ENCODE measurements around the gene MAP3K14.
A peak's percentile ranks its signal among the peaks of the same experiment; 100 is the strongest.
"Not testable (repeated sequence)": the region's sequence is repeated elsewhere in the genome, so short reads cannot be mapped to it uniquely, and the experiment has no call there.

MAP3K14 gene

DNA sequence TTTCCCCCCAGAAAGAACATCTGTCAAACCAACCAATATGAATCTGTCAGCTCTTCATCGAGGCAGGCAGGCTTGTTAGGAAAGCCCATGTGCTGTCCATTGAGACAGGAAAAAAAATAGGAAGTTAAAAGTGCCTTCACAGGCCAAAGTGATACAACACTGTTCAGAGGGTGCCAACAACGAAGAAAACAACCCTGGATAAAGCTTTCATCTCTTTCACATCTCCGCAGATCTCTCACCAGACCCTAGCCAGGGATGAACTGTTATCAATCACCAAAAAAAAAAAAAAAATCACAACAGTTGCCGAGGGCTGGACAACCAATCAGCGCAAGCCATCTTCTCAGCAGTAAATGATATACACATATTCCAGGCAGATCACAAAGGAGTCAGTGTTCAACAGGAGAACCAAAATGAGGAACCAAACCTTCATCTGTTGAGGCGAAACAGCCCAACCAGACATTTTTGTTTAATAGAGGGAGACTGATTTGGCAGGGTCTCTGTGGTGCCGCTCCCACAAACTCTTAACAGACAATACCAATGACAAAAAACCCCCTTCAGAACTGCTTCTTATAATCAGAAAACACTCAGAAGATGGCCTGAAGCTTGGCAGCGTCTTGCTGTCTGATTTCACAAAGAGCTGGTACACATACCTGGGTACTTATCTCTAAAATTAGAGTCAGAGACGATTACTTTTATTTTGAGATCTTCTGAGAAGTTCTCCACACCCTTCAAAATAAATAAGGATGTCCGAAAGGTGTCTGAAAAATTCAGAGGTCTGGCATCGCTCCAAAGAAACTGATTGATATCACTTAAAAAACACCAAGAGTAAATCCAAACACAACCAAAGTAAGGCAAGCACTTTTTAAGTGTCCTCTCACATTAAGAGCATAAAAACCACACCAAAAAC lies 1.8 kb downstream of the MAP3K14 start:
- ATAC-seq = no peak

GRCh38 chr17:45313996-45314740 lies 2.7 kb downstream of the MAP3K14 start:
- no peak for ATAC-seq

DNA sequence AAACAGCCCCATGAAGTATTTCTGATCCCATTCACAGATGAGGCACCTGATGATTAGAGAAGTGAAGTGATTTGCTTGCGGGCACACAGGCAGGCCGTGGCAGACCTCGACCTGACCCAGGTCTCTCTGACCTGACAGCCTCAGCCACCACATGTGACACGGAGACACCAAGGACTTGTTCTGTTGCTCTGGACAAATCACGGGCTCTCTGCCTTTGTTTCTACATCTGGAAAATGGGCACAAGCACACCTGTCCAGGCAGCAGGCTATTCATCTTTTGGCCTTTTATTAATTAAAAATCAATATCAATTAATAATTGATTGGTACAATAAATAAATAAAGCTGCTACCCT lies 3.4 kb downstream of the MAP3K14 start:
- no peak for ATAC-seq

- no peak for ATAC-seq
Observed at GRCh38 chr17:45312477-45313420, 4.1 kb downstream of the MAP3K14 start.

DNA sequence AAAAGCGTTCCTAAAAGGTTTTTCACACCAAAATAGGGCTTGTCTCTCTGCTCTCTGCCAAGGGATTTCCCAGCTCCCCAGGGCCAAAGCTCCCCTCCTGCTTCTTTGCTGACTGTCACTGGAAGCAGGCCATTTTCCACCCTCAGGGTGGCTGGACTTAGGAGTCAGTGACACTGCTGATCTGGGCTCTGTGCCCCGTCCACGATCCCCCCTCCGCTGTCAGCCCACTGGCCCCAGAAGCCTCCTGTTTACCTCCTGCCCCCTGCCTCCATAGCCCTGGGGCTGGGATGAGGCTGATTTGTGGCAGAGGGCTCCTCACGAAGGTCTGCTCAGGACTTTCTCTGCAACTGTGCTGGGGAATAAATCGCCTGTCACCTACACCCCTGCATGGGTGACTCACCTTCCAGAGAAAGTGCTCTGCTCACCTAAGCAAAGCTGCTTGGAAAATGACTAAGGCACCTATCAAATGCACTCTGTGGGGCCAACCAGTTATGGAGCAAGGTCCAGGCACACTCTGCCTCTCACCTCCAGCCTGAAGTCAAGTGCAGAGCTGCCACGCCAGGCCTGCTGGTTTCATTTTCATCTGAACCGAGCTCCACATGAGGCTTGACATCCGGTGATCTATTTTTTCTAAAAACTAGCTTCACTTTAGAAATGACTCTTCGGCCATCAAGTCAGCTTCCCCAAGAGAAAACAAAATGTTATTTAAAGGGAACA lies 4.9 kb downstream of the MAP3K14 start:
- peak; percentile 67 to 69 for ATAC-seq

- no peak for ATAC-seq
Observed at GRCh38 chr17:45311401-45311759, 5.4 kb downstream of the MAP3K14 start.

DNA sequence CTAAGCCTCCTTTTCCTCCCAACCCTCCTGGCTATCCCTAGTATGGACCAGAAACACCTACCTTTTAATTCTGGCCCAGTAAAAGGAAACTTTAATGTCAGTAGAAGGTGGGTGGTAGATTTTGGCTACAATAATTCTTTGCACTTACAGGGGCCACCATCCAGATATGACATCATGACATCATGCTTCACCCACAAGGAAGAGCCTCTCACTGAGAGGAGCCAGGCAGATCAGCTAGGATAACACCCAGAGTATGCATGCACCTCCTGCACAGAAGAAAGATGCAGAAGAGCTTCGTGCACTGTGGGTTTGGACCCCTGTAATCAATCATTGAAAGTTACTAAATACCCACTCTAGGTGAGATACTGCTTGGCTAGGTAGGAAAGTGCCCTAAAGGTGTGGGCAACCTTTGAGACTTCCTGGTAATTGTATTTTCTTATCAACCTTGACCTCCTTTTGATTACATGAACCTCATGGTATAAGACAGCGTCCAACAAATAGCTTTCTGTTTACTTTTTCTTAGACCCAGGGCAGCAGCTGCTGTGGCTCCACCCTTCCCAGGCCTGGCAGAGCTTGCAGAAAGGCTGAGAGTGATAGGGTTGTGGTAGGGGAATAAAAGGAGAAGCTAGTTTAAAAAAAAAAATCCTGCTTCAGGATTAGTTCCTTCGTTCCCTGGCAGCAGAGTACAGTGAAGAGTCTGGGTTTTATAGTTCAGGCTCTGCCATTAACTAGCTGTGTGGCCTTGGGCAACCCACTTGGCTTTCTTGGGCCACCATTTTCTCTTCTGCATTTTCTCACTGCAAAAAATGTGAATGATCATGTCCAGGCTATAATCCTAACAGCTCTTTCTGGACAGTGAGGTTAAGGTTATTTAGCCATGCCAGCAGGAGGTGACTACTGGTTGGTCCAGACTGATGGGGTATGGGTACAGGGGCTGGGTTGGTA lies 6.2 kb downstream of the MAP3K14 start:
- no peak for ATAC-seq

- no peak for ATAC-seq
Observed at GRCh38 chr17:45309400-45309799, 7.4 kb downstream of the MAP3K14 start.

GRCh38 chr17:45308840-45309239 lies 8.0 kb downstream of the MAP3K14 start:
- ATAC-seq = no peak

DNA sequence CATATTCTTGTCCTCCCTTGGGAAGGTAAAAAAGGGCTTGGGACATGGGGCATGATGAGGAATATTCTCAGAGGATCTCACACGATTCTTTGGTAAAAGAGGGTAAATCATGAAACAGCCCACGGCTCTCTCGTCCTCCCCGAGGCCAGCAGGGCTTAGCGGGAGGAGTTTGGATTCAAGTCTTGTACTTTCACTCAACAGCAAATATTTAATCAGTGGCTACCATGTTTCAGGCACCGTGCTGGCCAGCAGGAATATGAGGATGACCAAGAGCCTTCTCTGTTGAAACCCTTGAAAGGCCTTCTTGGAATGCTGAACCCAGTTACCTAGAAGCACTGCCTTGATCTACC lies 8.8 kb downstream of the MAP3K14 start:
- ATAC-seq = no peak

GRCh38 chr17:45307290-45308015 lies 9.4 kb downstream of the MAP3K14 start:
- ATAC-seq = peak; percentile 47 to 48

DNA sequence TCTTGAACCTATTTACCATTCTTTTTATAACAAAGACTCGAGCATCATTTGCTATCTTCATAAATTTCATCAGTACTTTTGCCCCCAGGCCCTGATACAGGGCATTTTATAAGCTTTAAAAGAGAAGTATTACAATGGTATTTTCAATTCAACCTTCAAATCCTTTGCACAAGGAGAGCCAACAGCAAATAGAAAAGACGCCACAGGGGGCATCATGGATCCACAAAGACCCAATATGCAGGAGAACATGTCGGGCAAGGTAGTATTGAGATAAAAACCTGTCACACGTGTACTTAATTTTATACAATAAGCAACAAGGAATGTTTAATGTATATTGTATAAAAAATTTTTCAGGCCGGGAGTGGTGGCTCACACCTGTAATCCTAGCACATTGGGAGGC lies 10.2 kb downstream of the MAP3K14 start:
- ATAC-seq = no peak

- no peak for ATAC-seq
Observed at GRCh38 chr17:45306094-45306493, 10.7 kb downstream of the MAP3K14 start.

GRCh38 chr17:45305530-45306087 lies 11.2 kb downstream of the MAP3K14 start:
- no peak for ATAC-seq

DNA sequence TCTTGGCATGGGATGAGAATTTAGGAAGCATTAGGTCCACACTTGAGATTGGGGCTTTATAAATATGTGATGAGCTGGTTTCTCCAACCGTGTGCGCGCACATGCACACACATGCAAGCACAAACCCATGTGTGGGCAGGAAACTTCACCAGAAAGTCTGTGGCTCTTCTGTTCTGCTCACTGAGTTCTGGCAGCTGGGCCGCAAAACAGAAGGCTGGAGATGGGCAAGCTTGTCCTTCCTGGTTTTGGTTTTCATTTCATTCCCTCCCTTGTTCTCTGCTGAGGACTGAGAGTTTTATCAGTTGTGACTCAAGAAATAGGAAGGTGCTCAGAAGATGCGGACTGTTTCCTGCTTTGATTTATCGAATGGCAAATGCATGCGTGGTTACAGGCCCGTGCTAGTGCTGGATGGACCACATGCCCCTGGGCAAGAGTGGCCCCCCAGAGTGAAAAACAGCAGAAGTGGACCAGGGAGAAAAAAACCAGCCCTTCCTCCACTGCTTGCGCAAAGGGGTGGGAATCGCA lies 14.1 kb downstream of the MAP3K14 start:
- peak; percentile 37 to 40 for ATAC-seq

- ATAC-seq = not testable (repeated sequence)
Observed at GRCh38 chr17:45302220-45302619, 14.6 kb downstream of the MAP3K14 start.

DNA sequence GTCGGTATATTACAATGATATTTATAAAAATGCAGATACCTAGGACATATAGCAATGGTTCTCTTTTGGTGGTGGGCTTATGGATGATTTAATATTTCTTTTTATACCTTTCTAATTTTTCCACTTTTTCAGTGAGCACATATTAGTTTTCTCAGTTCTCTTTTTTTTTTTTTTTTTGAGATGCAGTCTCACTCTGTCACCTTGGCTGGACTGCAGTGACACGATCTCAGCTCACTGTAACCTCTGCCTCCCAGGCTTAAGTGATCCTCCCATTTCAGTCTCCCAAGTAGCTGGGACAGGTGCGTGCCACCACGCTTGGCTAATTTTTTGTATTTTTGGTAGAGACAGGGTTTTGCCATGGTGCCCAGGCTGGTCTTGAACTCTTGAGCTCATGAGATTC lies 15.1 kb downstream of the MAP3K14 start:
- ATAC-seq = no peak

DNA sequence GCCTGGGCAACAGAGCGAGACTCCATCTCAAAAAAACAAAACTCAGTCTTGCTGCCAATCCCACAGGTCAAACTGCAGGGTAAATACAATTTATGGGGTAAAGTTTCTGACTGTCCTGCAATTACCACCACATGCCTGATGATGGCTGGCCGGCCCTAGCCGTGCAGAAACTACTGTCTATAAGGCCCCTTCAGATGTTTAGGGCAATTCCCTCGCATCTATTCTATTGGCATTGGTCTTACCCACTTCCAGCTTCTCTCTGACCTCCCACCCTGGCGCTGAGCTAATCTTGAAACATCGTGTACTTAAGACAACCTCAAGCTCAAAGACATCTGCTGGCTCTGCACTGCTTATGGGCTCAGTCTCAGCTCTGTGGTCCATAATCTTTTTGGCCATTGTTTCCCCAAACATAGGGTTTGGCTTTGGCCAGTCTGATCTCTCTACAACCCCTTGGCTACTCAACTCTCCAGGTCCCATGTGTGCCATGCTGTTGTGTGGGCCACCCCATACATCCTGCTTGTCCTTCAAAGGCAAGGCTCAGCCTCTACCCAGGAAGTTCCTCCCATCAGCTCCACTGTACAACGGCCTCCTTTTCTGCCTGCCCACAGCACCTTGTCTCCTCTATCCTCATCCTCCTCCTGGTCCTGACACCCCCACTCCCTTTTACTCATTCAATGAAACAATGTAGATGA lies 16.6 kb downstream of the MAP3K14 start:
- ATAC-seq = no peak

DNA sequence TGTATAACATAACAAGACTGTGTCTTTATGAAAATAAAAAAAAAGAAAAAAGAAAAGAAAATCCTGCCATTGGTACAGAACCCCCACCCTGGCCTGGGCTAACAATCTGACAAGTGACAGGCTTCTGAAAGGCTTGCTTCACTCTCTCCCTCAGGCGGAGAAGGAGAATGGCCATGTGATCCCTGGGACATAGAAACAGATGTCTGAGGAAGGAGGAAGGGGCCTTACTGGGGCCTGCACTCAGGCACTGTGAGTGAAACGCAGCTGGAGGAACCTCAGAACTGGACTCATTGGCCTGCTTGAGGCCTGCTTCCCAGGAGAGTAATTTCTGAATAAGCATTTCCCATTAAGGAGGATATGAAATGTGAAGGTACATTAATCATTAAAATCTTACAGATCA lies 17.5 kb downstream of the MAP3K14 start:
- no peak for ATAC-seq

Data from activated CD4-positive, CD25-positive, alpha-beta regulatory T cell treated with anti-CD3 and anti-CD28 coated beads, Interleukin-2, amount 50 U/mL, for 24 hours (primary cell).